IPS DF 6.9 (cell line): ENCODE data around the gene IKZF3.
"Not testable (repeated sequence)": the region's sequence is repeated elsewhere in the genome, so short reads cannot be mapped to it uniquely, and the experiment has no call there.

ENCODE experiments used
- DNase-seq: peaks from one replicate; pipeline ENCODE4 v3.0.0-alpha.2; 2013; ENCODE audit warnings: low read depth, low spot score
- H3K27ac ChIP-seq: one replicate; pipeline ENCODE4 v1.5.1; 2013; ENCODE audit warnings: low read length, control low read depth
- H3K27me3 ChIP-seq: 2 replicates; pipeline ENCODE4 v1.6.1; 2013; ENCODE audit warnings: mild to moderate bottlenecking, low read length; ENCODE audit not compliant: control insufficient read depth, insufficient read depth
- H3K36me3 ChIP-seq: 2 replicates; pipeline ENCODE4 v1.6.1; 2013; ENCODE audit warnings: low read length; ENCODE audit not compliant: control insufficient read depth, insufficient read depth
- H3K4me1 ChIP-seq: 2 replicates; pipeline ENCODE4 v1.6.1; 2013; ENCODE audit warnings: low read length; ENCODE audit not compliant: control insufficient read depth, insufficient read depth
- H3K4me3 ChIP-seq: 2 replicates; pipeline ENCODE4 v1.5.1; 2013; ENCODE audit warnings: mild to moderate bottlenecking, low read length
- H3K9me3 ChIP-seq: 2 replicates; pipeline ENCODE4 v1.6.1; 2013; ENCODE audit warnings: low read length, inconsistent platforms; ENCODE audit not compliant: control insufficient read depth, insufficient read depth
- WGBS: extraction: QIAGEN DNeasy Blood & Tissue Kit; methylation state at CpG from one replicate; pipeline ENCODE4 v1.1.7; 2013; ENCODE audit warnings: mixed read lengths, missing lambda C conversion rate; ENCODE audit not compliant: insufficient read length, insufficient coverage; 5-methylcytosine and 5-hydroxymethylcytosine counted together

IKZF3 gene

GRCh38 chr17:39755554-39756379 is 108.3 kb downstream of the IKZF3 start:
- WGBS = no CpG with 5 or more reads among the region's 18 CpGs
- H3K4me1 ChIP-seq = peaks cover 8% of the 10 kb centered on the region
- H3K4me3 ChIP-seq = no peak overlapping the region
- H3K27ac ChIP-seq = no peak overlapping the region
- no peaks in the 10 kb centered on the region for H3K27me3 ChIP-seq
- DNase-seq = no peak
- H3K9me3 ChIP-seq = no peaks in the 10 kb centered on the region
- H3K36me3 ChIP-seq = no peaks in the 10 kb centered on the region

GRCh38 chr17:39754958-39755553 is 109.1 kb downstream of the IKZF3 start:
- no peak for DNase-seq
- H3K27ac ChIP-seq = no peak overlapping the region
- no peaks in the 10 kb centered on the region for H3K36me3 ChIP-seq
- H3K27me3 ChIP-seq = no peaks in the 10 kb centered on the region
- no CpG with 5 or more reads among the region's 21 CpGs for WGBS
- peaks cover 9% of the 10 kb centered on the region for H3K4me1 ChIP-seq
- no peaks in the 10 kb centered on the region for H3K9me3 ChIP-seq
- peak overlapping the region; percentile 51; the same call in 1 of the 2 replicates for H3K4me3 ChIP-seq

- no CpG with 5 or more reads among the region's 91 CpGs for WGBS
- Histone ChIP-seq H3K36me3 (no peaks in the 10 kb centered on the region), H3K4me1 (peaks cover 11% of the 10 kb centered on the region), H3K27ac (no peak overlapping the region), H3K4me3 (peak overlapping the region; percentile 51), H3K9me3 (no peaks in the 10 kb centered on the region), H3K27me3 (no peaks in the 10 kb centered on the region)
- DNase-seq = no peak
Observed at GRCh38 chr17:39754161-39754957, 109.8 kb downstream of the IKZF3 start.

GRCh38 chr17:39753514-39754160 is 110.5 kb downstream of the IKZF3 start:
- Histone ChIP-seq H3K4me1 (peaks cover 11% of the 10 kb centered on the region), H3K4me3 (peak overlapping the region; percentile 51), H3K27ac (no peak overlapping the region), H3K27me3 (no peaks in the 10 kb centered on the region), H3K36me3 (no peaks in the 10 kb centered on the region), H3K9me3 (no peaks in the 10 kb centered on the region)
- no CpG with 5 or more reads among the region's 55 CpGs for whole genome bisulfite sequencing
- no peak for DNase-seq

GRCh38 chr17:39752241-39752881 is 111.8 kb downstream of the IKZF3 start:
- Histone ChIP-seq H3K27me3 (no peaks in the 10 kb centered on the region), H3K27ac (no peak overlapping the region), H3K9me3 (no peaks in the 10 kb centered on the region), H3K36me3 (no peaks in the 10 kb centered on the region), H3K4me1 (peaks cover 11% of the 10 kb centered on the region), H3K4me3 (no peak overlapping the region)
- no peak for DNase-seq
- WGBS = no CpG with 5 or more reads among the region's 13 CpGs

GRCh38 chr17:39751637-39752036 is 112.5 kb downstream of the IKZF3 start:
- no peak for DNase-seq
- H3K36me3 ChIP-seq = 0 out of 2 replicates have a peak, but pooled peaks cover 2% of the 10 kb centered on the region
- no peak overlapping the region for H3K27ac ChIP-seq
- H3K4me1 ChIP-seq = peaks cover 11% of the 10 kb centered on the region
- no peaks in the 10 kb centered on the region for H3K27me3 ChIP-seq
- H3K9me3 ChIP-seq = no peaks in the 10 kb centered on the region
- H3K4me3 ChIP-seq = no peak overlapping the region
- WGBS = no CpG with 5 or more reads among the region's 10 CpGs

- no CpG with 5 or more reads among the region's 5 CpGs for WGBS
Observed at GRCh38 chr17:39751016-39751543, 113.0 kb downstream of the IKZF3 start.

GRCh38 chr17:39750131-39751015 is 113.7 kb downstream of the IKZF3 start:
- peaks cover 5% of the 10 kb centered on the region for H3K4me1 ChIP-seq
- no peaks in the 10 kb centered on the region for H3K27me3 ChIP-seq
- no peak overlapping the region for H3K4me3 ChIP-seq
- H3K27ac ChIP-seq = no peak overlapping the region
- no peak for DNase-seq
- H3K36me3 ChIP-seq = peaks cover 6% of the 10 kb centered on the region; the same call in 1 of the 2 replicates
- WGBS = no CpG with 5 or more reads among the region's 9 CpGs
- no peaks in the 10 kb centered on the region for H3K9me3 ChIP-seq

More at GRCh38 chr17:39751016-39751543, 113.0 kb downstream of the IKZF3 start:
- no peak overlapping the region for H3K4me3 ChIP-seq
- 0 out of 2 replicates have a peak, but pooled peaks cover 3% of the 10 kb centered on the region for H3K36me3 ChIP-seq
- no peaks in the 10 kb centered on the region for H3K27me3 ChIP-seq
- DNase-seq = no peak
- H3K4me1 ChIP-seq = peaks cover 9% of the 10 kb centered on the region
- H3K27ac ChIP-seq = no peak overlapping the region
- H3K9me3 ChIP-seq = no peaks in the 10 kb centered on the region

GRCh38 chr17:39748444-39749034 is 115.6 kb downstream of the IKZF3 start:
- WGBS = no CpG with 5 or more reads among the region's 8 CpGs
- DNase-seq, H3K4me3 ChIP-seq, H3K4me1 ChIP-seq, H3K27ac ChIP-seq, H3K9me3 ChIP-seq, H3K27me3 ChIP-seq: not testable (repeated sequence)
- H3K36me3 ChIP-seq = peaks cover 18% of the 10 kb centered on the region
